Panc1 (cell line): Measurements from ENCODE around the gene SLC4A8. TPM values are rescaled to one million over a fixed set of nuclear protein-coding genes. Genes with fewer than 3 reads are reported as not detected.

ENCODE experiments used
- ATAC-seq: fragments of 200-7000 bp; cut with Tn5 transposase; 2 replicates; pipeline ENCODE4 v1.9.1; 2020; ENCODE audit warnings: mild to moderate bottlenecking, moderate library complexity
- BruUV-seq: library from RNA; stranded (reverse); fragments of 400-500 nt; replicated peaks from 2 replicates; lab custom pipeline; 2021; lab: Mats Ljungman, UMichigan
- CTCF ChIA-PET: fragments of 300-600 bp; sonication (Branson Sonifier 250); formaldehyde crosslinking; loops from one replicate; lab custom pipeline; 2022; ENCODE audit warnings: antibody characterized with exemption; lab: Charles Lee
- POLR2A ChIA-PET: fragments of 300-600 bp; sonication (Branson Sonifier 250); formaldehyde crosslinking; loops from one replicate; lab custom pipeline; 2022; ENCODE audit warnings: antibody characterized with exemption; lab: Charles Lee
- DNase-seq: peaks from one replicate; pipeline ENCODE4 v3.0.0-alpha.2; 2010; ENCODE audit warnings: low read depth, low spot score
- H3K27ac ChIP-seq: 2 replicates; pipeline ENCODE4 v1.5.1; 2011; ENCODE audit warnings: mild to moderate bottlenecking, low read length, inconsistent platforms
- H3K27me3 ChIP-seq: fragments of 200-500 bp; sonication (Bioruptor generic); 2 replicates; pipeline ENCODE4 v1.6.0; 2014; ENCODE audit warnings: low read length, inconsistent platforms; ENCODE audit not compliant: control insufficient read depth, insufficient read depth
- H3K36me3 ChIP-seq: fragments of 200-500 bp; sonication (Bioruptor generic); 2 replicates; pipeline ENCODE4 v1.5.1; 2014; ENCODE audit warnings: inconsistent platforms, mild to moderate bottlenecking, low read length, moderate library complexity; ENCODE audit not compliant: control insufficient read depth, insufficient read depth
- H3K4me1 ChIP-seq: 2 replicates; pipeline ENCODE4 v1.5.1; 2011; ENCODE audit warnings: inconsistent platforms, mild to moderate bottlenecking, low read length, moderate library complexity; ENCODE audit not compliant: control insufficient read depth, insufficient read depth
- H3K4me3 ChIP-seq, 2 experiments: 2 replicates each; pipeline ENCODE4 v1.5.1; 2011 to 2012; ENCODE audit warnings: low read depth in 2 of 2, low read length in 2 of 2, mild to moderate bottlenecking in 2 of 2, inconsistent platforms in 1 of 2, moderate library complexity in 1 of 2
- H3K9me3 ChIP-seq: fragments of 200-500 bp; sonication (Bioruptor generic); 2 replicates; pipeline ENCODE4 v1.5.1; 2014; ENCODE audit warnings: low read depth, mild to moderate bottlenecking, inconsistent platforms, low read length, moderate library complexity; ENCODE audit not compliant: control insufficient read depth, insufficient read depth
- CTCF ChIP-seq: fragments of 450-650 bp; IDR thresholded peaks from 2 replicates; pipeline ENCODE4 v1.5.1; 2017; ENCODE audit warnings: mild to moderate bottlenecking
- POLR2AphosphoS5 ChIP-seq: IDR thresholded peaks from 2 replicates; pipeline ENCODE4 v1.6.1; 2012; ENCODE audit warnings: mild to moderate bottlenecking, low read depth, low read length, moderate library complexity
- REST ChIP-seq, 2 experiments: IDR thresholded peaks; 2 replicates each; pipeline ENCODE4 v1.6.1; 2011 to 2012; ENCODE audit warnings: low read depth in 2 of 2, control low read depth in 1 of 2, low read length in 1 of 2, mild to moderate bottlenecking in 1 of 2, moderate library complexity in 1 of 2; ENCODE audit not compliant: insufficient read depth in 1 of 2
- SIN3A ChIP-seq: IDR thresholded peaks from 2 replicates; pipeline ENCODE4 v1.6.1; 2012; ENCODE audit warnings: low read depth, mild to moderate bottlenecking, low read length, moderate library complexity, borderline replicate concordance; ENCODE audit not compliant: insufficient read depth
- TCF7L2 ChIP-seq: IDR thresholded peaks from 2 replicates; pipeline ENCODE4 v1.6.1; 2011; ENCODE audit warnings: mild to moderate bottlenecking, low read depth, low read length, inconsistent platforms
- in situ Hi-C: cut with HindIII; loops from 2 replicates; pipeline ENCODE4 v1.10.0; 2016; ENCODE audit warnings: low sequenced_read_pairs, low pct_unique_long_range_greater_than_20kb
- intact Hi-C: fragments of 100-400 bp; cut with micrococcal nuclease; formaldehyde crosslinking; loops from one replicate; pipeline ENCODE4 v1.10.0; 2022; ENCODE audit not compliant: unreplicated experiment
- total RNA-seq: library from RNA; stranded (reverse); gene quantifications from one replicate; pipeline ENCODE4 v1.2.1, GENCODE V29; 2021; ENCODE audit not compliant: unreplicated experiment

SLC4A8 gene
- total RNA-seq, 1 experiment from 2014 or later, result 18.8 TPM

DNA sequence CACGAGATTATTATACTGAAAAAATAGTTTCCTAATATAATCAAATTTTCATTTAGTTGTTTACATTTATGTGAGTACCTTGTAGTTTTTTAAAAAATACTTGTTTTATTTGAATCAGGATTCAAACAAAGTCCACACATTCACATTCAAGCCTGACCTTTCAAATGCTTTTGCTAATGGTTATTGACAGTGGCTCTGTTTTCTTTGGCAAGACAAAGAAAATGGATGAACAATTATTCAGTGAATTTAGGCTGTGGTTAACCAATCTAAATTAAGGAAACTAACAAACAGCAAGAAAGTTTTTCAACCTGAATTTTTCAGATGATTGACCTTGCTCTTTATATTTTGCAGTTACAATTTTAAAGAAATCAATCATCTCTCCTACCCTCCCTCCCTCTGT lies 9.7 kb downstream of the SLC4A8 start:
- no peak overlapping the region for H3K27ac ChIP-seq
- H3K4me3 ChIP-seq, result no peak overlapping the region
- no peaks in the 10 kb centered on the region for H3K27me3 ChIP-seq
- ChIA-PET CTCF (interaction anchor here (0.7 kb wide), 1 partner anchor 397 kb away, joined by 6 read pairs; no protein-coding TSS in a partner anchor), POLR2A (no interaction called here)
- ATAC-seq, result no peak
- no peak for DNase-seq
- TF ChIP-seq CTCF, result no peak
- TF ChIP-seq REST (IDR thresholded peaks at IDR 0.05; ENCODE audit: insufficient read depth in 1 of 2, low read depth in 2 of 2, low read length in 1 of 2), result no peak
- TF ChIP-seq POLR2AphosphoS5, result no peak
- TF ChIP-seq TCF7L2, result no peak
- TF ChIP-seq SIN3A, result no peak
- intact Hi-C loops, result no loop called here
- no peaks in the 10 kb centered on the region for H3K4me1 ChIP-seq
- no TSS peak for BruUV-seq
- in situ Hi-C loops, result no loop called here
- no peaks in the 10 kb centered on the region for H3K36me3 ChIP-seq
- H3K9me3 ChIP-seq, result no peaks in the 10 kb centered on the region

DNA sequence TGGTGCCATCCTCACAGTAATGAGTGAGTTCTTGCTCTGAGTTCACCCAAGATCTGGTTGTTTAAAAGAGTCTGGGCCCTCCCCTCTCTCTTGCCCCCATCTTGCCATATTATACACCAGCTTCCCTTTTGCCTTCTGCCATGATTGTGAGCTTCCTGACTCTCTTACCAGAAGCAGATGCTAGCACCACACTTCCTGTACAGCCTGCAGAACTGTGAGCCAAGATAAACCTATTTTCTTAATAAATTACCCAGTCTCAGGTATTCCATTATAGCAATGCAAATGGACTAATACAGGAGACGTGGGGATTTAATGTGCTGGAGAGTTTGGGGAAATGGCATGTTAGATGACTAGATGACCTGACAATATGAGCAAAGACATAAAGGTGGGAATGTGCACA lies 12.8 kb downstream of the SLC4A8 start:
- CTCF ChIA-PET, result interaction anchor here (0.6 kb wide), 1 partner anchor 85 kb away, joined by 3 read pairs; no protein-coding TSS in a partner anchor
- BruUV-seq, result no TSS peak

More for the DNA sequence above, 12.8 kb downstream of the SLC4A8 start:
- H3K9me3 ChIP-seq, result no peaks in the 10 kb centered on the region
- H3K27me3 ChIP-seq, result no peaks in the 10 kb centered on the region
- H3K4me3 ChIP-seq, result no peak overlapping the region
- no peak overlapping the region for H3K27ac ChIP-seq
- no peaks in the 10 kb centered on the region for H3K36me3 ChIP-seq
- TF ChIP-seq REST (IDR thresholded peaks at IDR 0.05; ENCODE audit: insufficient read depth in 1 of 2, low read depth in 2 of 2, low read length in 1 of 2), result no peak
- POLR2A ChIA-PET, result no interaction called here
- in situ Hi-C loops, result no loop called here
- H3K4me1 ChIP-seq, result no peaks in the 10 kb centered on the region
- DNase-seq (no peak), ATAC-seq (no peak)
- intact Hi-C loops, result no loop called here
